ENCODE data around the gene ARHGAP45.

ARHGAP45 gene

GRCh38 chr19:1102407-1103131 lies 35.6 kb downstream of the ARHGAP45 start:
- TF ChIP-seq CTCF (IDR thresholded peaks at IDR 0.05; ENCODE audit: insufficient read depth, low read depth, low read length, missing control alignments) = no peak
- peak; percentile 98 for DNase-seq (ENCODE audit: low read depth)
- H3K4me3 ChIP-seq (ENCODE audit: low read length) = no peak overlapping the region

GRCh38 chr19:1103132-1103707 lies 36.3 kb downstream of the ARHGAP45 start:
- no peak for DNase-seq (ENCODE audit: low read depth)
- no peak for TF ChIP-seq CTCF (IDR thresholded peaks at IDR 0.05; ENCODE audit: insufficient read depth, low read depth, low read length, missing control alignments)
- H3K4me3 ChIP-seq (ENCODE audit: low read length) = peak overlapping the region; percentile 19

GRCh38 chr19:1103708-1104310 lies 36.8 kb downstream of the ARHGAP45 start, which contains the start of gene GPX4:
Gene GPX4 (plus strand): TSS chr19:1103994. CDS start chr19:1104044, 50 bp downstream.
- peak; percentile 100 for DNase-seq (ENCODE audit: low read depth)
- H3K4me3 ChIP-seq (ENCODE audit: low read length) = peak within 1 kb of the TSS; percentile 57
- no peak for TF ChIP-seq CTCF (IDR thresholded peaks at IDR 0.05; ENCODE audit: insufficient read depth, low read depth, low read length, missing control alignments)

- DNase-seq (ENCODE audit: low read depth) = peak; percentile 74
- TF ChIP-seq CTCF (IDR thresholded peaks at IDR 0.05; ENCODE audit: insufficient read depth, low read depth, low read length, missing control alignments) = no peak
- H3K4me3 ChIP-seq (ENCODE audit: low read length) = peak overlapping the region; percentile 57
These were observed 37.5 kb downstream of the ARHGAP45 start for GRCh38 chr19:1104311-1105007.

- TF ChIP-seq CTCF (IDR thresholded peaks at IDR 0.05; ENCODE audit: insufficient read depth, low read depth, low read length, missing control alignments) = no peak
- H3K4me3 ChIP-seq (ENCODE audit: low read length) = peak overlapping the region; percentile 57
- DNase-seq (ENCODE audit: low read depth) = peak; percentile 61
These were observed 38.3 kb downstream of the ARHGAP45 start for GRCh38 chr19:1105008-1105872.

All from epithelial cell of esophagus (primary cell).